Adrenal gland (tissue), 5 donors: ENCODE results near the gene LRRC14B.

Experiments
- CTCF ChIP-seq, 6 experiments: fragments of 450-650 bp in 4 of 6; fragments of 200-600 bp in 2 of 6; sonication (generic) in 1 of 6; IDR thresholded peaks; 1 replicate in 5 of 6; 2 replicates in 1 of 6; pipeline versions ENCODE4 v1.5.1 to v1.8.0; 2016 to 2021; ENCODE audit warnings: antibody characterized with exemption in 6 of 6, mild to moderate bottlenecking in 2 of 6, moderate library complexity in 1 of 6
- POLR2A ChIP-seq, 2 donors: fragments of 450-650 bp; IDR thresholded peaks; one replicate each; pipeline ENCODE4 v1.6.1; 2017; ENCODE audit warnings: antibody characterized with exemption in 2 of 2, mild to moderate bottlenecking in 2 of 2, moderate library complexity in 1 of 2
- donor health status: DM: no; HTN: no; CAD: no.

GRCh38 chr5:171801-172331 lies 19.4 kb upstream of the LRRC14B start:
- TF ChIP-seq CTCF (IDR thresholded peaks at IDR 0.05) (no peak), POLR2A (IDR thresholded peaks at IDR 0.05) (no peak)
